Left forelimb (tissue), 1 donor: Measurements from ENCODE around the gene PDE3B.
A peak's percentile ranks its signal among the peaks of the same experiment; 100 is the strongest.
"Not testable (repeated sequence)": the region's sequence is repeated elsewhere in the genome, so short reads cannot be mapped to it uniquely, and the experiment has no call there.

Experiments used
- DNase-seq: peaks from one replicate; pipeline ENCODE4 v3.0.0-alpha.2; 2018; ENCODE audit warnings: low spot score

PDE3B gene

GRCh38 chr11:14643697-14644225 is at the start of gene PDE3B:
PDE3B (plus strand) TSS chr11:14643804; CDS start chr11:14644076, 272 bp downstream.
- DNase-seq: peak; percentile 83

DNA sequence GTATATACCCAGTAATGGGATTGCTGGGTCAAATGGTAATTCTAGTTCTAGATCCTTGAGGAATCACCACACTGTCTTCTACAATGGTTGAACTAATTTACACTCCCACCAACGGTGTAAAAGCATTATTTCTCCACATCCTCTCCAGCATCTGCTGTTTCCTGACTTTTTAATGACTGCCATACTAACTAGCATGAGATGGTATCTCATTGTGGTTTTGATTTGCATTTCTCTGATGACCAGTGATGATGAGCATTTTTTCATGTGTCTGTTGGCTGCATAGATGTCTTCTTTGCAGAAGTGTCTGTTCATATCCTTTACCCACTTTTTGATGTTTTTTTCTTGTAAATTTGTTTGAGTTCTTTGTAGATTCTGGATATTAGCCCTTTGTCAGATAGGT is 48.3 kb upstream of the PDE3B start:
- not testable (repeated sequence) for DNase-seq

GRCh38 chr11:14607713-14608112 is 35.9 kb upstream of the PDE3B start:
- DNase-seq: no peak

- no peak for DNase-seq
Observed at GRCh38 chr11:14609902-14610301, 33.7 kb upstream of the PDE3B start.

GRCh38 chr11:14611939-14612338 is 31.7 kb upstream of the PDE3B start:
- no peak for DNase-seq

DNA sequence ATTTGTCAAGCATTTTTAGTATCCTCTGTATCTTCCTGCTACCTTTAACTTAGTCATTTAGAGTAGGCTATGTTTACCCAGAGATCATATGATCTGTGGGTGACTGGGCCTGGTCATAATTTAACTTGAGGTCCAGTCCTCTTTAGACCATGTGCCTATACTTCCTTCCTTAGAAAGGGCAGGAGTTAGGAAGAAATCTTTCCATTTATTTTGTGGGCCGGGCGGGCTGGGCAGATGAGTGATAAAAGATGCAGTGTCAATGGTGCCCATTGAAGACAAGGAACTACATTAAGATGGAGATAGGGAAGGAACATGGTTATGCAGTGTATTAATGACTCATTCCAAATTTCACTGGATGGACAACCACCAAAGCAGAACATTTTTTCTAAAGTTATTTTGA is 30.9 kb upstream of the PDE3B start:
- DNase-seq: no peak

- DNase-seq: no peak
Observed at GRCh38 chr11:14614091-14614622, 29.4 kb upstream of the PDE3B start.

DNA sequence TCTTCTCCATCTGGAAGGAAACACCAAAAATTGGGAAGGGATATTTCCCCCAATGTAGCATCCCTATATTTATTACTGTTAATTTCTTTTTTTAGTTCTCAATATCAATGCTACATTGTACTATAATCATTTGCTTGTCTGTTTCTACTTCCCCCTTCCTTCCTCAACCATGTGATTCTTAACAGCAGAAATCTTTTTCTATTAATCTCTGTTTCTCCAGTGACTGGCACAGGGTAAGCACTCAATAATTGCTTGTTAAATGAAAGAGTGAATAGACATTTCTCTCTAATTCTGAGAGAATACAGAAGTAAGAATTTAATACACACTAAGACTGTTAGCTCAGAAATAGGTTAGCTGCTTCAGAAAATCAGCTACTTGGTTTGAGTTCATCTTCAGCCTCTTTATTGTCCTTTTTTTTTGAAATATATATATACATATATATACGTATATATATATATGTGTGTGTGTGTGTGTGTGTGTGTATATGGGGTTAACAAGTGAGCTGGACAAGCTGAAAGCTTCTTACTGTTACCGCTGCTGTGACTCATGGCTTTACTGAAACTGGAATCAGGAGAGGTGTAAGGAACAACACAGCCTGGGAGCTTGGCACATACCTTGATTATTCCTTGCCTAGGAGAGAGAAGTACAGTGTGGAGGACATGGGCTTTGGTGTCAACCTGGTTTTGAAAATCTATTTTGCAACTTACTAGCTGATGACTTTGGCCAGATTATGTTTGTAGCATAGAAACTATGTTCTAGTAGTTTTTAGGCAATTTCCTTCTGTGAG is 26.2 kb upstream of the PDE3B start:
- no peak for DNase-seq

DNA sequence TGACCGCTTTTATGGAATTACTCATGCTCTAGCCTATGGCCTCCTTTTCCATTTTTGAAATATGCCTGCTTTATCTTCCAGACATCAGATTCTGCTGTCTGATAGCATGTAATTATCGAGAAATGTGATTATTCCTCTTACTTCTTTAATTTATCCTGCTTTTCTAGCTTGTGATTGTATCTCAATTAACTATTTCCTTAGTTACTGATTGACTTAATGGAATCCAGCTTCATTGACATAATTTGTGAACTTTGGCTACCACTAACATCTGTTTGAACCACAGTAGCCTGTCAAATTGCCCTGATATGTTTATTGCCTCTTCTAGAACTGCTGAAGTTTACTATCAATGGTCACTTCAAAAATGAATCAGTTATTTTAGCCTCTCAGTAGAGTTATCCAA is 25.5 kb upstream of the PDE3B start:
- no peak for DNase-seq

GRCh38 chr11:14619603-14620531 is 23.7 kb upstream of the PDE3B start:
- DNase-seq: no peak

DNA sequence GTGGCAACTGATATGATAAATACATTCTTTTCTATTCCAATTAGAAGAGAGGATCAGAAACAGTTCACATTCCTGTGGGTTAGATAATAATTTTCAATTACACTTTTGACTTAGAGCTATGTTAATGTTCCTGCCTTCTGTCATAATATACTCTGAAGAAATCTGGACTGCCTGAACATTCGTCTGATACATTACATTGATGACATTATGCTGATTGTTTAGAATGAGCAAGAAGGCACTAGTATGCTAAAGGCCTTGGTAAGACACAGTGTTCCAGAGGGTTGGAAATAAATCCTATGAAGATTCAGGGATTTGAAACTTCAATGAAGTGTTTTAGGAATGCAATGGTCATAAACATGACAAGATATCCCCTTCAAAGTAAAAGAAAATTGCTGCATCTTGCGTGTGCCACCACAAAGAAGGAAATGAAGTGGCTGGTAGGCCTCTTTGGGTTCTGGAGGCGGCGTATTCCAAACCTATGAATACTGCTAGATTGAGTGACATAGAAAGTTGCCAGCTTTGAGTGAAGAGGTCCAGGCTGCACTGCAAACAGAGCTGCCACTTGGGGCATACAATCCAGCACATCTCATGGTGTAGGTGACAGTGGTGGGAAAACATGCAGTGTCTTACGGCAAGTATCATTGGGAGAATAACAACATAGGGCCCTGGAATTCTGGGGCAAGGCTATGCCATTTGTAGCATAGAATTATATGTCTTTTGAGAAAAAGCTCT is 21.2 kb upstream of the PDE3B start:
- no peak for DNase-seq

GRCh38 chr11:14623036-14623435 is 20.6 kb upstream of the PDE3B start:
- DNase-seq: no peak

- DNase-seq: no peak
Observed at GRCh38 chr11:14625586-14626205, 17.9 kb upstream of the PDE3B start.

DNA sequence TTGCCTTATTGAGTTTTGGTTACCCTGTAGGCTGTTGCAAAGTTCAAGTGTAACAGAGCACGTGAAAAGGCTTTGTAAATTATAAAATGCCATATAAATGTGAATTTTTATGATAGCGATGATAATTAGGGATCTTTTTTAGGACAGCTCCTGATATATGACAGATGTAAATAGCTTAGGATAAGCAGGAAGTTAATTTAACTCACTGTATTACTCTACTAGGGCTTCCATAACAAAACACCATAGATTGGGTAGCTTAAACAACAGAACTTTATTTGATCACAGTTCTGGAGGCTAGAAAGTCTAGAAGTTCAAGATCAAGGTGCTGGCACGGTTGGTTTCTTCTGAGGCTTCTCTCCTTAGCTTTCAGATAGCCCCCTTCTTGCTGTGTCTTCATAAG is 17.0 kb upstream of the PDE3B start:
- no peak for DNase-seq

DNA sequence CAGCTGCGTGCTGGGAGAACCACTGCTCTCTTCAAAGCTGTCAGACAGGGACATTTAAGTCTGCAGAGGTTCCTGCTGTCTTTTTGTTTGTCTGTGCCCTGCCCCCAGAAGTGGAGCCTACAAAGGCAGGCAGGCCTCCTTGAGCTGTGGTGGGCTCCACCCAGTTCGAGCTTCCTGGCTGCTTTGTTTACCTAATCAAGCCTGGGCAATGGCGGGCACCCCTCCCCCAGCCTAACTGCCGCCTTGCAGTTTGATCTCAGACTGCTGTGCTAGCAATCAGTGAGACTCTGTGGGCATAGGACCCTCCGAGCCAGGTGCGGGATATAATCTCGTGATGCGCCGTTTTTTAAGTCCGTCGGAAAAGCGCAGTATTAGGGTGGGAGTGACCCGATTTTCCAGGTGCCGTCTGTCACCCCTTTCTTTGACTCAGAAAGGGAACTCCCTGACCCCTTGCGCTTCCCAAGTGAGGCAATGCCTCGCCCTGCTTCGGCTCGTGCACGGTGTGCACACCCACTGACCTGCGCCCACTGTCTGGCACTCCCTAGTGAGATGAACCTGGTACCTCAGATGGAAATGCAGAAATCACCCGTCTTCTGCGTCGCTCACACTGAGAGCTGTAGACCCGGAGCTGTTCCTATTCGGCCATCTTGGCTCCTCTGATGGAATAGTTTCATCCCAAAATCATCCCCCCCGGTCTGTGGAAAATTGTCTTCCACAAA is 9.9 kb upstream of the PDE3B start:
- DNase-seq: not testable (repeated sequence)

DNA sequence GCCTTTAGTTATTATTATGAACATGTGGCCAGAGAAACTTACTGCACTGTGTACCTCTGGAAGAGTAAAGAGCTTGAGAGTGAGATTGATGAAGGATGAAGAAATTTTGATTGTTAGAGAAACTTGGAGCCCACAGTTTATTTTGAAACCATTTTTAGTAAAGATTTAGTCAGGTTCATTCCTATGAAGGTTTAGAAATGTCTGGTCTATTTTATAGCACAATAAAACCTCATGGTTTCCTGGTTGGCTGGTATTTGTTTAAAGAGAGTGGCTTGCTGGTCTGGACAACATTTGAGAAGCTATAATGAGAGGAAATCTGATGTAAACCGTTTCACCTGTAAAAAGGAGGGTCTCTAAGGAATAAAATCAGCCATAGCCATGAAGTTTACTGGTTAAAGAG is 8.8 kb upstream of the PDE3B start:
- no peak for DNase-seq

GRCh38 chr11:14635546-14635945 is 8.1 kb upstream of the PDE3B start:
- no peak for DNase-seq

DNA sequence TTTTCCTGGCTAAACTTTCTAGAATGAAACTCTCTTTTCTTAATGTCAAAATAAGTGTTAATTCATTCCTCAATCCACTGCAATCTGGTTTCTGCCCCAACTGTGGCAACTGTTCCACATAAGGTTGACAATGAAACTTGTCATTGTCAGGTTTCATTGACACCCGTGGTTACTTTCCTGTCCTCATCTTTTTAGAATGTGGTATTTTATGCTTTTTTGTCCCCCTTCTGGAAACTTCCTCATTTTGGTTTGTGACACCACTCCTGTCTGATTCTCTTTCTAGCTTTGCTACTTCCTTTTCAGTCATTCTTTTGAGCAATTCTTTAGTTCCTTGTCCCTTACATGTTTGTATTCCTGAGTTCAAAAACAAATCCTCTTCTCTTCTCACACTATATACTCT is 7.5 kb upstream of the PDE3B start:
- no peak for DNase-seq

- no peak for DNase-seq
Observed at GRCh38 chr11:14637868-14638409, 5.7 kb upstream of the PDE3B start.

- no peak for DNase-seq
Observed at GRCh38 chr11:14638561-14638960, 5.0 kb upstream of the PDE3B start.
